Choroid plexus epithelial cell (primary cell): ENCODE data around the gene EBNA1BP2.

Experiments
- DNase-seq: peaks from one replicate; pipeline ENCODE4 v3.0.0-alpha.2; 2010; ENCODE audit warnings: low read depth
- H3K4me3 ChIP-seq: 2 replicates; pipeline ENCODE4 v1.5.1; 2011; ENCODE audit warnings: low read depth, mild to moderate bottlenecking, control low read depth, low read length, moderate library complexity
- CTCF ChIP-seq: conservative IDR thresholded peaks from 2 replicates; pipeline ENCODE4 v1.5.1; 2011; ENCODE audit warnings: low read depth, mild to moderate bottlenecking, control low read depth, inconsistent platforms, low read length, moderate library complexity

Gene EBNA1BP2

GRCh38 chr1:43135857-43136781 lies 36.0 kb downstream of the EBNA1BP2 start:
- no peak for DNase-seq
- no peak for TF ChIP-seq CTCF

GRCh38 chr1:43134640-43135039 lies 37.5 kb downstream of the EBNA1BP2 start:
- no peak for DNase-seq
- TF ChIP-seq CTCF = no peak
- H3K4me3 ChIP-seq = no peak overlapping the region

More at GRCh38 chr1:43135857-43136781, 36.0 kb downstream of the EBNA1BP2 start:
- H3K4me3 ChIP-seq = no peak overlapping the region

- no peak overlapping the region for H3K4me3 ChIP-seq
- TF ChIP-seq CTCF = no peak
- peak; percentile 9 for DNase-seq
These were observed 38.0 kb downstream of the EBNA1BP2 start for GRCh38 chr1:43134068-43134467.

GRCh38 chr1:43129426-43129825 lies 42.7 kb downstream of the EBNA1BP2 start:
- DNase-seq = no peak
- H3K4me3 ChIP-seq = no peak overlapping the region
- no peak for TF ChIP-seq CTCF

GRCh38 chr1:43128816-43129215 lies 43.3 kb downstream of the EBNA1BP2 start:
- TF ChIP-seq CTCF = no peak
- no peak for DNase-seq
- H3K4me3 ChIP-seq = no peak overlapping the region

- no peak overlapping the region for H3K4me3 ChIP-seq
- no peak for TF ChIP-seq CTCF
- no peak for DNase-seq
These were observed 49.1 kb downstream of the EBNA1BP2 start for GRCh38 chr1:43123031-43123430.
